Kidney epithelial cell (primary cell): ENCODE data around the gene NR2F1. TPM values are rescaled to one million over a fixed set of nuclear protein-coding genes. Genes with fewer than 3 reads are reported as not detected.
A peak's percentile ranks its signal among the peaks of the same experiment; 100 is the strongest.

ENCODE experiments used
- DNase-seq: peaks from one replicate; pipeline ENCODE4 v3.0.0-alpha.2; 2010; ENCODE audit warnings: low read depth
- H3K27me3 ChIP-seq: 2 replicates; pipeline ENCODE4 v1.6.0; 2011; ENCODE audit warnings: low read length; ENCODE audit not compliant: control insufficient read depth, insufficient read depth
- H3K36me3 ChIP-seq: 2 replicates; pipeline ENCODE4 v1.5.1; 2011; ENCODE audit warnings: low read length; ENCODE audit not compliant: control insufficient read depth, insufficient read depth
- H3K4me3 ChIP-seq: 2 replicates; pipeline ENCODE4 v1.5.1; 2011; ENCODE audit warnings: low read depth, mild to moderate bottlenecking, control low read depth, low read length
- total RNA-seq: library from RNA; depleted of rRNA; stranded (reverse); fragments of >200 nt; gene quantifications from 2 replicates; pipeline ENCODE4 v1.2.3, GENCODE V29; 2015
- TF ChIP-seq, protein P1 (sequence below): IDR thresholded peaks from 2 replicates; pipeline ENCODE4 v1.5.1; 2011; ENCODE audit warnings: mild to moderate bottlenecking, moderate library complexity, low read length, control low read depth, inconsistent platforms; ENCODE audit not compliant: insufficient read depth, poor library complexity, severe bottlenecking

NR2F1 gene
- total RNA-seq, 1 donor from 2014 or later, result 13.2 TPM

DNA sequence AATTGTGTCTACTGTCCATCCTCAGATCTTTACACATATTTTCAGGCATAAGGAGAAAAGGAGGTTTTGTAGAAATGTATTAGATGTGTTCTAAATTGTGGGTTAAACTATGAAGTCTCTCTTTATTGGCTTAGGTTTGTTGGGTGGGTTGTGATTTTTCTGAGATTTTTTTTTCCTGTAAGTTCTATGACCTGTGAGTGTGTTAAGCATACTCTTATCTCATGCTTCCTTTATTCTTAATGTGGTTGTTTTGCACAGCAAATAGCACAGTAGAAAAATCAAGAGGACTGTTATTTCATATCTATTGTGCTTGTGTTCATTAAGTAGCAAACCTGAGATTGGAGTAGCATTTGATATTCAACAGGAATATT, 23.3 kb downstream of the NR2F1 start:
- DNase-seq, result no peak

DNA sequence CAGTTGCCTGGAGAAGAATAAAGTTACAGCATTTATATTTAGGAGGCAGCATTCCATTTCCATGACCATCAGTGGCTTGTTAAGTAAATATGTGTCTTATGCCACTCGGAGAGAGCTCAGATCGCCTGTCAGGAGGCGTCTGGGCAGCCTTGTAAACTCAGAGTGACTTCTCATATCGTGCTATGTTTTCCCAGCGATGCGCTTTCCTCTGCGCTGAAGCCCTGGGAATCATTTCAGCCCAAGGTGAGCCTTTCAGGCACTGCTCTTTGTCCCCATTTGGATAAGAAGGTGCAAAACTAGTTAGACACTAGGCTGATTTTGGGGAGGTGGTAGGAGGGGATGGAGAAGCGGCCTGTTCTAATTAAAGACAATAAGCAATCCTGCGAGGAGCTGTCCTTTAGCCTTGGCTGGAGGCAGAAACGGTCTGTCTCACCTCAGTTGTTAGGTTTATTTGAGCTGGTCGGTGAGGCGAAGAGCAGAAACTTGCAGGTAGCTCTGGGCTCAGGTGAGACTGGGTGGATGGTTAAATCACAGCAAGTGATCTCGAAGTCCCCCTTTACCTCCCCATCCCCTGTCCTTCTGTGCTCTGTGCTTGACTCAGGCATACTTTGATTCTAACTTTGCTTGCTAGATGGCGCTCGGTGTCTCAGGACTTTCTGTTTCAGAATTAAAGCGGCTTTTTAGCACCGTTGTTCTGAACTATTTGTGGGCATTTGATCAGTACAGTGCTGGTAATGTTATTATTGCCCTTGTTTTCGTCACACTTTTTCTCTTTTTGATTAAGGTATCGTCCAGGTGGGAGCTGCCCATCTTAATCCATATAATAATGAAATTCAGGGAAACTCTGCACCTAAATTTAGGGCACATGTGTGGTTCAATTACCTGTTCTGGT, 24.6 kb downstream of the NR2F1 start:
- no peak overlapping the region for H3K4me3 ChIP-seq

More for the DNA sequence above, 23.3 kb downstream of the NR2F1 start:
- H3K36me3 ChIP-seq, result no peaks in the 10 kb centered on the region
- peaks cover 31% of the 10 kb centered on the region for H3K27me3 ChIP-seq
- TF ChIP-seq, protein P1, sequence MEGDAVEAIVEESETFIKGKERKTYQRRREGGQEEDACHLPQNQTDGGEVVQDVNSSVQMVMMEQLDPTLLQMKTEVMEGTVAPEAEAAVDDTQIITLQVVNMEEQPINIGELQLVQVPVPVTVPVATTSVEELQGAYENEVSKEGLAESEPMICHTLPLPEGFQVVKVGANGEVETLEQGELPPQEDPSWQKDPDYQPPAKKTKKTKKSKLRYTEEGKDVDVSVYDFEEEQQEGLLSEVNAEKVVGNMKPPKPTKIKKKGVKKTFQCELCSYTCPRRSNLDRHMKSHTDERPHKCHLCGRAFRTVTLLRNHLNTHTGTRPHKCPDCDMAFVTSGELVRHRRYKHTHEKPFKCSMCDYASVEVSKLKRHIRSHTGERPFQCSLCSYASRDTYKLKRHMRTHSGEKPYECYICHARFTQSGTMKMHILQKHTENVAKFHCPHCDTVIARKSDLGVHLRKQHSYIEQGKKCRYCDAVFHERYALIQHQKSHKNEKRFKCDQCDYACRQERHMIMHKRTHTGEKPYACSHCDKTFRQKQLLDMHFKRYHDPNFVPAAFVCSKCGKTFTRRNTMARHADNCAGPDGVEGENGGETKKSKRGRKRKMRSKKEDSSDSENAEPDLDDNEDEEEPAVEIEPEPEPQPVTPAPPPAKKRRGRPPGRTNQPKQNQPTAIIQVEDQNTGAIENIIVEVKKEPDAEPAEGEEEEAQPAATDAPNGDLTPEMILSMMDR, result no peak
- no peak overlapping the region for H3K4me3 ChIP-seq

DNA sequence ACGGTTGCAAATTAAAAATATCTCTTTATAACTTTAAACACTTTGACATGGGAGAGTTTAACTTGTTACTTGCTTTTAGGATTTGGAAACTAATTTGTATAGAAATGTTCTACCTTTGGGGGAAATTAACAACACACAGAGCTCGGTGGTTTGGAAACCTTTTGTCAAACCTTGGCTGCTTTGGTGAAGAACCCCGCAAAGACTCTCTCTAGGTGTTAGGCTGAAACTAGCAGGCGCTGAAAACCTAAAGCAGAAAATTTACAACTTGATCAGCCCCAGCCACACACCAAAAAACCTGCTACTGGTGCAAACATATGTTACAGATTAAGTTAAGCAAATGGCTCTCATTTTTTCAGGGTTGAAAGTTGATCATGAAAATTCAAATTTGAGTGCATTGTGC, 25.8 kb downstream of the NR2F1 start:
- TF ChIP-seq, protein P1, result no peak
- peaks cover 30% of the 10 kb centered on the region for H3K27me3 ChIP-seq
- no peak overlapping the region for H3K4me3 ChIP-seq
- no peak for DNase-seq
- H3K36me3 ChIP-seq, result no peaks in the 10 kb centered on the region

More for the DNA sequence above, 24.6 kb downstream of the NR2F1 start:
- peaks cover 35% of the 10 kb centered on the region for H3K27me3 ChIP-seq
- no peaks in the 10 kb centered on the region for H3K36me3 ChIP-seq
- TF ChIP-seq, protein P1, result peak; percentile 70
- DNase-seq, result no peak

DNA sequence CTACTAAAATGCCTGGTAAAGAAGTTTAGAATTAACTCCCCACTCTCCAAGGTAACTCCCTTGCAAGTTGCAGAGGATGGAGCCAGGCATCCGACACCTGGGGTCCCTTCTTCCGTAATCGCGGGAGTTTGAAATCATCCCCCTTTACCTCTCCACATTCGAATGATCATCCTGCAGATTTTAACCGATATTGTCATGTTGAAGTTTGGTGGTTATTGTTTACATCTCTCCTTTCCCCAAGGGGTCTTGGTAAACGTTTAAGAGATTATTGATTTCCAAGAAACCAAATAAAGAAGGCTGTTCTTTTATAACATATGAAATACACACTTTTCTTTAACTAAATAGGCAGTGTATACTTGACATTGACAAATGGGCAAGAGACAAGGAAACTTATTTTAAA, 26.7 kb downstream of the NR2F1 start:
- Histone ChIP-seq H3K4me3 (no peak overlapping the region), H3K36me3 (no peaks in the 10 kb centered on the region), H3K27me3 (peaks cover 28% of the 10 kb centered on the region)
- TF ChIP-seq, protein P1, result no peak
- DNase-seq, result no peak

DNA sequence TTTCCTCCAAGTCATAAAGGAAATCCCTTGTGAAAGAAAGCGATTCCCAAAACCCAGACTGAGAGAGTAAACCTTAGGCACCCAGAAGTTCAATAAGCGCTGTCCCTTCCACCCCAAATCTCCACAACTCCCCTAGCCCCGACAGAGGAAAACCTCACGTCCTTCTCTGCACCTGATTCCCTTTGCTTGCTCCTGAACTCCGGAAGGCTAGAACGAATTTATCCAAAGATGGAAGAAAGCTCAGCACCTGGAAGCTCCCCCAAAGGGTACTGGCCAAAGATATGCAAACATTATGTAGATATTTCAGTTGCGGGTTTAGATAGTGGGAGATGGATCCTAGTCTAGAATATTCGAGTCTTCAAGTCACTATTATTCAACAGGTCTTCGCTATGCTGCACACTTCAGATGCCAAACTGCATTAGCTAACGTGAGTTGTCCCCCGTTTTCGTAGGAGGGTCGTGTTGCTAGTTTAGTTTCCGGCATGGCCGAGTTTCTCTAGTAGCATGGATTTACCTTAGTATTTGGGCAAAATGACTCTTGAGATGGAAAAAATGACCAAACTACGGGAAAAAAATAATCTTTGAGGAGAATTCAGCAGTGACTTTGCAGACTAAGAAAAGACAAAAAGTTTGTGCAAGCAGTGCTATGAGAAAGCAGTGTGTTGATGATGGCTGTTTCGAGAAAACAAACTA, 27.7 kb downstream of the NR2F1 start:
- H3K27me3 ChIP-seq, result peaks cover 25% of the 10 kb centered on the region
- no peak overlapping the region for H3K4me3 ChIP-seq
- TF ChIP-seq, protein P1, result no peak
- no peak for DNase-seq
- H3K36me3 ChIP-seq, result no peaks in the 10 kb centered on the region
